AG10803 (cell line): Measurements from ENCODE around the gene CPLX3.

ENCODE experiments used
- DNase-seq: peaks from one replicate; pipeline ENCODE4 v3.0.0; 2010; ENCODE audit warnings: low read depth
- H3K4me3 ChIP-seq: 2 replicates; pipeline ENCODE4 v1.5.1; 2011; ENCODE audit warnings: mild to moderate bottlenecking, low read length, control low read depth
- CTCF ChIP-seq: conservative IDR thresholded peaks from 2 replicates; pipeline ENCODE4 v1.5.1; 2011; ENCODE audit warnings: mild to moderate bottlenecking, low read length, control low read depth, inconsistent platforms

CPLX3 gene

GRCh38 chr15:74829486-74829885 lies 3.1 kb downstream of the CPLX3 start:
- no peak for TF ChIP-seq CTCF
- H3K4me3 ChIP-seq = no peak overlapping the region
- DNase-seq = peak; percentile 5

GRCh38 chr15:74829991-74830390 lies 3.6 kb downstream of the CPLX3 start:
- no peak for TF ChIP-seq CTCF
- no peak for DNase-seq
- H3K4me3 ChIP-seq = no peak overlapping the region

GRCh38 chr15:74830868-74831267 lies 4.4 kb downstream of the CPLX3 start:
- H3K4me3 ChIP-seq = no peak overlapping the region
- TF ChIP-seq CTCF = no peak
- peak; percentile 27 for DNase-seq

- no peak for DNase-seq
- no peak overlapping the region for H3K4me3 ChIP-seq
- no peak for TF ChIP-seq CTCF
These were observed 5.5 kb downstream of the CPLX3 start for GRCh38 chr15:74831813-74832495.

DNA sequence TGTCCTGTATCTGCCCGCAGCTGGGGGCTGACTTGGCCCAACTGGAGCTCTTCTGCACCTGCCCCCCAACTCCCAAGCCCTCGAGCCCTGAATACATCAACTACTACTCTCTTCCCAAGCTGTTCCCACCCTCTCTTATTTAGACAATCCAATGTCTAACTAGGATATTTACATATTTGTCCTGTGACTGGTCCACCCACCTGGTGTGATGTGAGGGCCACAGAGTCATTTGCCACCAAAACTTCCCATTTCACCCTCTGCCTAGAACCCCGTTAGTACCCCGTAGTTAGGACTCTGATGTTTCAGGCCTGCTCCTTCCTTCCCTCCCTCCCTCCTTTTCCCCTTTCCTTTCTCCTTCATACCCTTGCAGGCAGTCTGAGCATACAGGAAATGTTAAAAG lies 6.4 kb downstream of the CPLX3 start:
- no peak for TF ChIP-seq CTCF
- no peak for DNase-seq
- no peak overlapping the region for H3K4me3 ChIP-seq

DNA sequence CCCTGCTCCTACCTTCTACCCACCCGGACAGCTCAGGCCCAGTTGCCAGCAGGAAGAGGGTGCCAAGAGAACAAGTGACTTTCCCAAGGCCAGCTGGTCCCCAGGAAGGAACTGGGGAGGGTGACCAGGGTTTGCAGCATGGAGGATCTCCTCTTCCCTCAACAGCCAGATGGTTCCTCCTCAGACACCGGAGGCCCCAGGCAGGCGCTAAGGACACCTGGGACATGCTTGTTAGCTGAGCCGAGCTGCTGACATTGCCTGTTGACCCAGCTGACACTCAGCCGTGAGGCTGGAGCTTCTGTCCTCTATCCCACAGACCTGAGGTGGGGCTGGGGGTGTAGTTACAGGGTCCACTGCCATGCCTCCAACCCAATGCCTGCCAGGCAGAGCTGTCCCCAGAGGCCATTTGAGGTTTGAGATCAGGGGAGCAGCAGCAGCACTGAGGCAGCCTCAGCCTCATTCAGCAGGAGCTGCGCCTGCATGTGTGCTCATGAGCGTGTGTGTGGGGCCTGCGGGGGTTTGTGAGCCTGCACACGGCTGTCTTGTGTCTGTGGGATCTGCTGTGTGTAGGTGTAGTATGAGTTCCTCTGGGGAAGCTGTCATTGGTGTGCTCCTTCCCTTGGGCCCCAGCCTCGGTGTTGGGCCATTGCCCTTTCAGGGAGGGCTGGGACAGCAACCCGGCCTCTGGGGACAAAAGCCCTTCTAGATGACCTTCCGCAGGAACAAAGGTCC lies 7.1 kb downstream of the CPLX3 start:
- no peak overlapping the region for H3K4me3 ChIP-seq
- TF ChIP-seq CTCF = no peak
- DNase-seq = no peak

DNA sequence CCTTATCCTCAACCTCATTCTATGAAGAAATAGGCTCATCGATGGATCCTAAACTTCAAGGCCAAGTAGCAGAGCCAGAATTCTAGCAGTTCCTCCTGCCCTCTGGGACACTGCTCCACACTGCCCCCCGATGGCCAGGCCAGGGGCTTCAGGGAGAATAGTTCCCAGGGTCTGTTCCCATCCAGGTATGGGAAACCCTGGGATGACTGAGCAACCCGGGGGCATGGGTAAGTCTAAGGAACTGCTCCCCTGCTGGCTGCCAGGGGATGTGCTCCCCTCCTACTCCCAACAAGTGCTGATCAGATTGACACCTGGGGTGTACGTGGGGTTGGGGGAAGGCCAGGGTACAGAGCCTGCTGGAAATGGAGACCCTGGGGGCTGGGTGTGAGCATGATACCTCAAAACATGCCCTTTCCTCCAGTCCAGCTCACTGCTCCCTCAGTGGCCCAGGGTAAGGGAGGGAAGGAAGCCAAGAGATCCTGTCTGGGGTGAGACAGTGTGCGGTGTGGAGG lies 8.9 kb downstream of the CPLX3 start:
- peak; percentile 77 for TF ChIP-seq CTCF
- peak; percentile 28 for DNase-seq
- no peak overlapping the region for H3K4me3 ChIP-seq
